GM12878 (cell line): Measurements from ENCODE around the gene EPX. TPM values are rescaled to one million over a fixed set of nuclear protein-coding genes. Genes with fewer than 3 reads are reported as not detected.
A peak's percentile ranks its signal among the peaks of the same experiment; 100 is the strongest.

Source experiments
- ATAC-seq: fragments of 200-7000 bp; cut with Tn5 transposase; 3 replicates; pipeline ENCODE4 v1.9.1; 2020; ENCODE audit warnings: mild to moderate bottlenecking, moderate library complexity
- BruUV-seq: library from RNA; stranded (reverse); fragments of 400-500 nt; replicated peaks from 2 replicates; lab custom pipeline; 2021; lab: Mats Ljungman, UMichigan
- CTCF ChIA-PET: fragments of 300-600 bp; sonication (Branson Sonifier 250); formaldehyde crosslinking; extraction: SDS; loops from one replicate; lab custom pipeline; 2021; ENCODE audit warnings: inconsistent platforms; lab: Yijun Ruan, JAX
- POLR2A ChIA-PET: fragments of 350-600 bp; formaldehyde crosslinking; extraction: SDS; loops from one replicate; lab custom pipeline; 2021; ENCODE audit warnings: inconsistent platforms; lab: Charles Lee
- RAD21 ChIA-PET: fragments of 300-600 bp; sonication (Branson Sonifier 250); formaldehyde crosslinking; loops from one replicate; lab custom pipeline; 2023; ENCODE audit warnings: antibody characterized with exemption; ENCODE audit not compliant: unreplicated experiment; lab: Charles Lee
- SMC1A ChIA-PET: fragments of 300-600 bp; sonication (Branson Sonifier 250); formaldehyde crosslinking; loops from one replicate; lab custom pipeline; 2023; ENCODE audit not compliant: unreplicated experiment, uncharacterized antibody; lab: Charles Lee
- DNase-seq: peaks from one replicate; pipeline ENCODE4 v3.0.0-alpha.2; 2011; ENCODE audit warnings: low read depth, low spot score
- FAIRE-seq: peaks from 3 replicates; lab custom pipeline; 2011; peaks lifted over from hg19 to GRCh38; lab: Jason Lieb, UNC
- H2AFZ ChIP-seq: 2 replicates; pipeline ENCODE4 v1.6.0; 2011; ENCODE audit warnings: low read depth, low read length, control low read depth; ENCODE audit not compliant: control insufficient read depth
- H3K27ac ChIP-seq: 2 replicates; pipeline ENCODE4 v1.5.1; 2011; ENCODE audit warnings: control low read depth; ENCODE audit not compliant: control insufficient read depth, insufficient read depth
- H3K27me3 ChIP-seq, 2 experiments: replicated peaks in 1 of 2; 2 replicates each; pipeline versions ENCODE4 v1.6.0 to v1.6.1; 2011; ENCODE audit warnings: low read length in 1 of 2; ENCODE audit not compliant: control insufficient read depth in 2 of 2, insufficient read depth in 2 of 2
- H3K36me3 ChIP-seq, 2 experiments: 2 replicates each; pipeline ENCODE4 v1.5.1; 2011; ENCODE audit warnings: low read length in 1 of 2; ENCODE audit not compliant: control insufficient read depth in 2 of 2, insufficient read depth in 2 of 2
- H3K4me1 ChIP-seq: 2 replicates; pipeline ENCODE4 v1.6.1; 2011; ENCODE audit warnings: mild to moderate bottlenecking, low read length, moderate library complexity, mixed read lengths; ENCODE audit not compliant: control insufficient read depth, insufficient read depth
- H3K4me2 ChIP-seq: 2 replicates; pipeline ENCODE4 v1.6.0; 2011; ENCODE audit warnings: control low read depth; ENCODE audit not compliant: control insufficient read depth, insufficient read depth
- H3K4me3 ChIP-seq: fragments of 200-600 bp; sonication (generic); 2 replicates; pipeline ENCODE4 v1.5.1; 2016
- H3K79me2 ChIP-seq: 2 replicates; pipeline ENCODE4 v1.6.0; 2011; ENCODE audit warnings: low read length; ENCODE audit not compliant: control insufficient read depth, insufficient read depth
- H3K9ac ChIP-seq: 2 replicates; pipeline ENCODE4 v1.8.0; 2011; ENCODE audit warnings: low read length, control low read depth, mixed read lengths; ENCODE audit not compliant: control insufficient read depth, insufficient read depth
- H3K9me3 ChIP-seq: replicated peaks from 3 replicates; pipeline ENCODE4 v1.5.1; 2011; ENCODE audit warnings: mild to moderate bottlenecking, low read length; ENCODE audit not compliant: control insufficient read depth, insufficient read depth
- H4K20me1 ChIP-seq: 2 replicates; pipeline ENCODE4 v1.6.0; 2011; ENCODE audit not compliant: control insufficient read depth, insufficient read depth
- BCL11A ChIP-seq: IDR thresholded peaks from 2 replicates; pipeline ENCODE4 v1.6.1; 2011; ENCODE audit warnings: low read depth, low read length
- CHD1 ChIP-seq: IDR thresholded peaks from 2 replicates; pipeline ENCODE4 v1.6.1; 2012; ENCODE audit warnings: low read depth, low read length, improper control_type of control experiment
- HDAC2 ChIP-seq: fragments of 200-600 bp; sonication (generic); IDR thresholded peaks from 2 replicates; pipeline ENCODE4 v1.6.1; 2017
- NBN ChIP-seq: fragments of 450-650 bp; IDR thresholded peaks from 2 replicates; pipeline ENCODE4 v1.6.1; 2016
- PAX5 ChIP-seq: IDR thresholded peaks from 2 replicates; pipeline ENCODE4 v1.6.1; 2011; ENCODE audit warnings: low read depth, low read length, borderline replicate concordance
- RAD51 ChIP-seq: fragments of 450-650 bp; IDR thresholded peaks from 2 replicates; pipeline ENCODE4 v1.6.1; 2016; ENCODE audit warnings: moderate library complexity, mild to moderate bottlenecking, inconsistent platforms
- RBBP5 ChIP-seq: fragments of 200-600 bp; sonication (generic); conservative IDR thresholded peaks from 2 replicates; pipeline ENCODE4 v1.6.1; 2016
- RELA ChIP-seq: fragments of 450-650 bp; IDR thresholded peaks from 2 replicates; pipeline ENCODE4 v1.8.0; 2014; ENCODE audit warnings: borderline replicate concordance; ENCODE audit not compliant: partially characterized antibody
- SIX5 ChIP-seq: IDR thresholded peaks from 2 replicates; pipeline ENCODE4 v1.6.1; 2011; ENCODE audit warnings: mild to moderate bottlenecking, low read depth, low read length, moderate library complexity; ENCODE audit not compliant: severe bottlenecking
- SMC3 ChIP-seq: IDR thresholded peaks from 2 replicates; pipeline ENCODE4 v1.6.1; 2011; ENCODE audit warnings: low read length, improper control_type of control experiment, borderline replicate concordance
- TAF1 ChIP-seq: IDR thresholded peaks from 2 replicates; pipeline ENCODE4 v1.6.1; 2011; ENCODE audit warnings: mild to moderate bottlenecking, low read depth, low read length, borderline replicate concordance
- TBL1XR1 ChIP-seq: IDR thresholded peaks from 2 replicates; pipeline ENCODE4 v1.6.1; 2012; ENCODE audit warnings: low read depth, low read length, improper control_type of control experiment
- ZBED1 ChIP-seq: IDR thresholded peaks from 2 replicates; pipeline ENCODE4 v1.6.1; 2016; ENCODE audit warnings: borderline replicate concordance
- ZNF24 ChIP-seq: fragments of 450-650 bp; IDR thresholded peaks from 2 replicates; pipeline ENCODE4 v1.6.1; 2017; ENCODE audit warnings: antibody characterized with exemption, mild to moderate bottlenecking
- WGBS: methylation state at CpG from one replicate; pipeline ENCODE4 v1.1.6; 2016; ENCODE audit warnings: low lambda C conversion rate; ENCODE audit not compliant: insufficient replicate concordance, insufficient coverage; ENCODE audit errors: missing lambda C conversion rate; 5-methylcytosine and 5-hydroxymethylcytosine counted together
- in situ Hi-C: fragments of 300-500 bp; cut with MboI; formaldehyde crosslinking; loops from 9 replicates; pipeline ENCODE4 v1.14.3; 2018; ENCODE audit warnings: mixed read lengths
- intact Hi-C: fragments of 100-400 bp; cut with micrococcal nuclease; formaldehyde crosslinking; loops from one replicate; pipeline ENCODE4 v1.14.2; 2022; ENCODE audit not compliant: unreplicated experiment
- polyA plus RNA-seq, 11 experiments: library from polyadenylated mRNA; depleted of rRNA in 4 of 11; unstranded in 6 of 11; stranded (reverse) in 5 of 11; fragments of >200 nt; fragmentation: Nextera tagmentation in 4 of 11; fragmentation: Illumina TruSeq in 1 of 11; extraction: Ambion mirVana in 4 of 11; extraction: Trizol in 1 of 11; gene quantifications; 1 replicate in 1 of 11; 2 replicates in 10 of 11; pipeline versions ENCODE4 v1.2.1 to v1.2.3, GENCODE V29; 2011 to 2016; ENCODE audit warnings: inconsistent platforms in 2 of 11, missing spikeins in 2 of 11, low read depth in 1 of 11
- total RNA-seq, 4 experiments: library from RNA; depleted of rRNA in 3 of 4; stranded (reverse); fragments of >200 nt in 3 of 4; fragmentation: Illumina TruSeq in 1 of 4; extraction: Trizol in 1 of 4; gene quantifications; 2 replicates each; pipeline versions ENCODE4 v1.2.1 to v1.2.3, GENCODE V29; 2013 to 2021
- TF ChIP-seq, protein P1 (sequence below): fragments of 450-650 bp; IDR thresholded peaks from 2 replicates; pipeline ENCODE4 v1.6.1; 2014; ENCODE audit warnings: mild to moderate bottlenecking
- TF ChIP-seq, protein P2 (sequence below): fragments of 450-650 bp; IDR thresholded peaks from 2 replicates; pipeline ENCODE4 v1.6.1; 2017; ENCODE audit warnings: mild to moderate bottlenecking
- TF ChIP-seq, protein P3 (sequence below): IDR thresholded peaks from 2 replicates; pipeline ENCODE4 v1.6.1; 2011; ENCODE audit warnings: low read depth, low read length, improper control_type of control experiment, borderline replicate concordance
- TF ChIP-seq, protein P4 (sequence below): fragments of 450-650 bp; IDR thresholded peaks from 2 replicates; pipeline ENCODE4 v1.6.1; 2017; ENCODE audit warnings: antibody characterized with exemption, mild to moderate bottlenecking, moderate library complexity

The EPX gene
- total and polyA plus RNA-seq, 10 of the 15 experiments (the other 5 are each of a cell fraction or from before 2014, with no cell fraction given) = 0.03 TPM; not detected in 9

DNA sequence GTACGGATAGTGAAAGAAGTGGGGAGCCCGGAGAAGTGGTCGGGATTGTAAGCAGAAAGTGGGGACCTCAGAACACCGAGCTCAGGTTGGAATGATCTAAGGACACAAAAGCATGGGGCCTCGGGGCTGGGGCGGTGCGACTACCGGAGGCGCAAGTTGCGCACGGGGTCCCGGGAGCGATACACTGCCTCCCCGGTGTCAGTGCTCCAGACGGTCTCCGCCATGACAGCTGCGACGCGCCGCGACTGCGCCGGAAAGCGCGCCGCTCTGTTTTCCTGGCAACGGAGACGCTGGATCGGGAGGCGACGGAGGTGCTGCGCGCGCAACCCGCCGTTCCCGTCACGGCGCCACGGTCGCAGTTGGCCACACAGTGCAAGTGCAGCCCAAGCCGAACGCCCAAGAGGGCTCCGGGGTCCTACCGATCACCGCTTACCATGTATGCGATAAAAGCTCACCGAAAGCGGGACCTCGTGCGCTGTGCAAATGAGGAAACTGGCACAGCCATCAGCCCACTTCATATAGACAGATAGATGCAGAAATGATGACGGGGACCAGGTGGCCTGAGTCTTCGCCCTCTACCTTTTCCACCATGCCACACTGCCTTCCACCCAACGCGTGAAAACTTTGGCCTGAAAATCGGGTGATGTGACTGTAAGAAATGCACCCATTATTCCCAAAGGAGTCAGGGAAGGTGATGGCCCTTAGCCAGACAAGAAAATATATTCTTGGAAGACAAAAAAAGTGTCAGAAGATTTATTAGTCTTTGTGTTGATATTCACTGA lies 26.7 kb downstream of the EPX start, which contains the start of gene MKS1:
Gene MKS1 (minus strand): TSS at position 249 of the 782 bp plus-strand sequence. CDS start 25 bp downstream, at position 224.
- WGBS = 2% methylated on average over 56 of the region's 56 CpGs
- Histone ChIP-seq H3K27ac (peak within 1 kb of the TSS; percentile 63), H3K9me3 (no peaks in the 10 kb centered on the region), H3K36me3 (no peaks in the 10 kb centered on the region), H2AFZ (peak within 1 kb of the TSS; percentile 99), H3K4me1 (peaks cover 12% of the 10 kb centered on the region), H3K4me3 (peak within 1 kb of the TSS; percentile 69), H3K27me3 (no peaks in the 10 kb centered on the region), H3K9ac (peak within 1 kb of the TSS; percentile 78), H3K4me2 (peak within 1 kb of the TSS; percentile 91), H4K20me1 (no peaks in the 10 kb centered on the region), H3K79me2 (no peaks in the 10 kb centered on the region; the same call in 1 of the 2 replicates)
- TSS peak; percentile 72 for BruUV-seq
- intact Hi-C loops (no loop called here), in situ Hi-C loops (no loop called here)
- ATAC-seq (peak; percentile 100), FAIRE-seq (peak; percentile 97), DNase-seq (peak; percentile 84)
- ChIA-PET CTCF (interaction anchor here (1.0 to 8.2 kb wide), 5 partner anchors 9 to 31 kb away, joined by 3 to 65 read pairs (median 4); no protein-coding TSS in a partner anchor), SMC1A (interaction anchor here (2.3 to 2.6 kb wide), 2 partner anchors 10 to 14 kb away, joined by 8 to 26 read pairs; no protein-coding TSS in a partner anchor), POLR2A (interaction anchor here (0.5 to 3.0 kb wide), 5 partner anchors 11 to 401 kb away, joined by 3 to 25 read pairs (median 5); no protein-coding TSS in a partner anchor), RAD21 (interaction anchor here (0.9 to 2.3 kb wide), 5 partner anchors 12 to 98 kb away, joined by 3 to 9 read pairs (median 3); no protein-coding TSS in a partner anchor)
- TF ChIP-seq TAF1 (peak; percentile 92; the same call in 1 of the 2 replicates), ZNF24 (no peak), BCL11A (no peak), HDAC2 (no peak), TBL1XR1 (0 out of 2 replicates have a peak, but pooled peaks have one; percentile 57), RBBP5 (no peak), SMC3 (peak; percentile 21; the same call in 1 of the 2 replicates), NBN (peak; percentile 82), RAD51 (no peak), CHD1 (0 out of 2 replicates have a peak, but pooled peaks have one; percentile 55), SIX5 (peak; percentile 38), PAX5 (peak; percentile 99), ZBED1 (no peak), RELA (peak; percentile 63)
- TF ChIP-seq, protein P1, sequence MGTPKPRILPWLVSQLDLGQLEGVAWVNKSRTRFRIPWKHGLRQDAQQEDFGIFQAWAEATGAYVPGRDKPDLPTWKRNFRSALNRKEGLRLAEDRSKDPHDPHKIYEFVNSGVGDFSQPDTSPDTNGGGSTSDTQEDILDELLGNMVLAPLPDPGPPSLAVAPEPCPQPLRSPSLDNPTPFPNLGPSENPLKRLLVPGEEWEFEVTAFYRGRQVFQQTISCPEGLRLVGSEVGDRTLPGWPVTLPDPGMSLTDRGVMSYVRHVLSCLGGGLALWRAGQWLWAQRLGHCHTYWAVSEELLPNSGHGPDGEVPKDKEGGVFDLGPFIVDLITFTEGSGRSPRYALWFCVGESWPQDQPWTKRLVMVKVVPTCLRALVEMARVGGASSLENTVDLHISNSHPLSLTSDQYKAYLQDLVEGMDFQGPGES = no peak
- TF ChIP-seq, protein P2, sequence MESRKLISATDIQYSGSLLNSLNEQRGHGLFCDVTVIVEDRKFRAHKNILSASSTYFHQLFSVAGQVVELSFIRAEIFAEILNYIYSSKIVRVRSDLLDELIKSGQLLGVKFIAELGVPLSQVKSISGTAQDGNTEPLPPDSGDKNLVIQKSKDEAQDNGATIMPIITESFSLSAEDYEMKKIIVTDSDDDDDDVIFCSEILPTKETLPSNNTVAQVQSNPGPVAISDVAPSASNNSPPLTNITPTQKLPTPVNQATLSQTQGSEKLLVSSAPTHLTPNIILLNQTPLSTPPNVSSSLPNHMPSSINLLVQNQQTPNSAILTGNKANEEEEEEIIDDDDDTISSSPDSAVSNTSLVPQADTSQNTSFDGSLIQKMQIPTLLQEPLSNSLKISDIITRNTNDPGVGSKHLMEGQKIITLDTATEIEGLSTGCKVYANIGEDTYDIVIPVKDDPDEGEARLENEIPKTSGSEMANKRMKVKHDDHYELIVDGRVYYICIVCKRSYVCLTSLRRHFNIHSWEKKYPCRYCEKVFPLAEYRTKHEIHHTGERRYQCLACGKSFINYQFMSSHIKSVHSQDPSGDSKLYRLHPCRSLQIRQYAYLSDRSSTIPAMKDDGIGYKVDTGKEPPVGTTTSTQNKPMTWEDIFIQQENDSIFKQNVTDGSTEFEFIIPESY = no peak
- TF ChIP-seq, protein P3, sequence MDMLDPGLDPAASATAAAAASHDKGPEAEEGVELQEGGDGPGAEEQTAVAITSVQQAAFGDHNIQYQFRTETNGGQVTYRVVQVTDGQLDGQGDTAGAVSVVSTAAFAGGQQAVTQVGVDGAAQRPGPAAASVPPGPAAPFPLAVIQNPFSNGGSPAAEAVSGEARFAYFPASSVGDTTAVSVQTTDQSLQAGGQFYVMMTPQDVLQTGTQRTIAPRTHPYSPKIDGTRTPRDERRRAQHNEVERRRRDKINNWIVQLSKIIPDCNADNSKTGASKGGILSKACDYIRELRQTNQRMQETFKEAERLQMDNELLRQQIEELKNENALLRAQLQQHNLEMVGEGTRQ = no peak
- TF ChIP-seq, protein P4, sequence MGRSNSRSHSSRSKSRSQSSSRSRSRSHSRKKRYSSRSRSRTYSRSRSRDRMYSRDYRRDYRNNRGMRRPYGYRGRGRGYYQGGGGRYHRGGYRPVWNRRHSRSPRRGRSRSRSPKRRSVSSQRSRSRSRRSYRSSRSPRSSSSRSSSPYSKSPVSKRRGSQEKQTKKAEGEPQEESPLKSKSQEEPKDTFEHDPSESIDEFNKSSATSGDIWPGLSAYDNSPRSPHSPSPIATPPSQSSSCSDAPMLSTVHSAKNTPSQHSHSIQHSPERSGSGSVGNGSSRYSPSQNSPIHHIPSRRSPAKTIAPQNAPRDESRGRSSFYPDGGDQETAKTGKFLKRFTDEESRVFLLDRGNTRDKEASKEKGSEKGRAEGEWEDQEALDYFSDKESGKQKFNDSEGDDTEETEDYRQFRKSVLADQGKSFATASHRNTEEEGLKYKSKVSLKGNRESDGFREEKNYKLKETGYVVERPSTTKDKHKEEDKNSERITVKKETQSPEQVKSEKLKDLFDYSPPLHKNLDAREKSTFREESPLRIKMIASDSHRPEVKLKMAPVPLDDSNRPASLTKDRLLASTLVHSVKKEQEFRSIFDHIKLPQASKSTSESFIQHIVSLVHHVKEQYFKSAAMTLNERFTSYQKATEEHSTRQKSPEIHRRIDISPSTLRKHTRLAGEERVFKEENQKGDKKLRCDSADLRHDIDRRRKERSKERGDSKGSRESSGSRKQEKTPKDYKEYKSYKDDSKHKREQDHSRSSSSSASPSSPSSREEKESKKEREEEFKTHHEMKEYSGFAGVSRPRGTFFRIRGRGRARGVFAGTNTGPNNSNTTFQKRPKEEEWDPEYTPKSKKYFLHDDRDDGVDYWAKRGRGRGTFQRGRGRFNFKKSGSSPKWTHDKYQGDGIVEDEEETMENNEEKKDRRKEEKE = no peak
